GM15510 (cell line): ENCODE data around the gene PCGF5.

Experiments used
- POLR2A ChIP-seq: IDR thresholded peaks from 3 replicates; pipeline ENCODE4 v1.6.1; 2011; ENCODE audit warnings: borderline replicate concordance; ENCODE audit not compliant: insufficient read length; ENCODE audit errors: extremely low read depth

The PCGF5 gene

GRCh38 chr10:91294134-91294906 lies 73.9 kb downstream of the PCGF5 start:
- no peak for TF ChIP-seq POLR2A

GRCh38 chr10:91295346-91295745 lies 74.9 kb downstream of the PCGF5 start:
- no peak for TF ChIP-seq POLR2A

- no peak for TF ChIP-seq POLR2A
Measured at GRCh38 chr10:91296471-91296870, 76.0 kb downstream of the PCGF5 start.

GRCh38 chr10:91298224-91298871 lies 77.9 kb downstream of the PCGF5 start:
- TF ChIP-seq POLR2A: no peak

GRCh38 chr10:91299999-91300575 lies 79.6 kb downstream of the PCGF5 start:
- no peak for TF ChIP-seq POLR2A

GRCh38 chr10:91307489-91307888 lies 87.0 kb downstream of the PCGF5 start:
- TF ChIP-seq POLR2A: no peak

- no peak for TF ChIP-seq POLR2A
Measured at GRCh38 chr10:91309711-91310110, 89.2 kb downstream of the PCGF5 start.

- no peak for TF ChIP-seq POLR2A
Measured at GRCh38 chr10:91311601-91312381, 91.3 kb downstream of the PCGF5 start.

- TF ChIP-seq POLR2A: no peak
Measured at GRCh38 chr10:91312382-91312733, 91.9 kb downstream of the PCGF5 start.

- TF ChIP-seq POLR2A: no peak
Measured at GRCh38 chr10:91313796-91314485, 93.5 kb downstream of the PCGF5 start.

- TF ChIP-seq POLR2A: no peak
Measured at GRCh38 chr10:91316486-91316885, 96.0 kb downstream of the PCGF5 start.

GRCh38 chr10:91317541-91317940 lies 97.1 kb downstream of the PCGF5 start:
- TF ChIP-seq POLR2A: no peak

GRCh38 chr10:91319336-91319735 lies 98.9 kb downstream of the PCGF5 start:
- TF ChIP-seq POLR2A: no peak

GRCh38 chr10:91328320-91328984 lies 108.0 kb downstream of the PCGF5 start:
- TF ChIP-seq POLR2A: no peak
